ENCODE results near the gene SLC27A5. TPM values are rescaled to one million over a fixed set of nuclear protein-coding genes. Genes with fewer than 3 reads are reported as not detected.
"Not testable (repeated sequence)": the region's sequence is repeated elsewhere in the genome, so short reads cannot be mapped to it uniquely, and the experiment has no call there.

The SLC27A5 gene
- total RNA-seq, 5 donors from 2014 or later (not counting 1 experiment from before 2014, with no cell fraction given) = 8.4 to 18.3 (median 14.6) TPM

DNA sequence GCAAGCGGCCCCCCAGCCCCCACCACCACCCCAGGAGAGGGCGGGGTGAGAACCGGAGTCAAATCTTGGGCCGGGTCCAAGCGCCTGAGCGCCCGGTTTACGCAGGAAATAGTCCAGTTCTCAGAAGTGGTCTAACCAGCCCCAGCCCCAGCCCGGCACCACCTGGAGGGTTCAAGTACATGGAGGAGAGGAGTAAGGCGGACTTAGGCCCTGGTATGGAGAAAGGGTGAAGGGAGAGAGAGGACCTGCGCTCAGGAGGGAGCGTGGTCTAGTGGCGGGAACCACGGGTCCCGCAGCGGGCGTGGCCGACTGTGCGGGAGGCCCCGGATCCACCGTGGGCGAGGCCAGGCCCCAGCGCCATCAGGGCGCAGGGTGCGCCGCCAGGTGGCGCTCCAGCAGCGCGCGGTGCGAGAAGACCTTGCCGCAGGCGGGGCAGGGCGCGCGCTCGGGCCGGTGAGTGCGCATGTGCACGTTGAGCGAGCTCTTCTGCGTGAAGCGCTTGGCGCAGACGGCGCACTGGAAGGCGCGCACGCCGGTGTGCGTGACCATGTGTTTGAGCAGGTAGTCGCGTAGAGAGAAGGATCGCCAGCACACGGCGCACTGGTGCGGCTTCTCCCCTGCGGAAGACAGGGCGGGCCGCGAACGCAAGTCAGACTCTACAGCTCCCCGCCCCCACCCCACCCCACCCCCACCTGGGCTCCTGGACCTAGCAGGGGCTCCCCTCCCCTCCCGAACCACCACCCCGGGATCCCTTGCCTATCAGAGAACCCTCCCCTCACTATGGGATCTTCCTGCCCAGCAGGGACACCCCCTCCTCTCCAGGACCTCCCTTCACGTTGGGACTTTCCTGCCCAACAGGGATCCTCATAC is 2.1 kb upstream of the SLC27A5 start:
- H3K9me3 Mint-ChIP-seq = no peaks in the 10 kb centered on the region
- peak; percentile 86 to 94 (median 90) for ATAC-seq (replicated peaks in 1 of 4)
- no peaks in the 10 kb centered on the region for H3K27me3 Mint-ChIP-seq
- CTCF ChIA-PET = interaction anchor here (0.6 to 1.6 kb wide), 12 partner anchors 13 to 151 kb away, joined by 3 to 8 read pairs (median 4); partner anchors contain the start of genes TRIM28 (in 1 of the 2), ZNF132 (in 1 of the 2) and ZNF497 (in 1 of the 2)
- POLR2A ChIA-PET = no interaction called here
- H3K4me1 Mint-ChIP-seq = peaks cover 27 to 40% (median 34%) of the 10 kb centered on the region in 3 donors
- peaks cover 0 to 16% of the 10 kb centered on the region in 2 donors for H3K36me3 ChIP-seq (ENCODE audit: control insufficient read depth in 2 of 2, extremely low read depth in 1 of 2, insufficient read depth in 1 of 2, low read length in 1 of 2)
- 8% methylated on average over 50 of the region's 66 CpGs for WGBS (ENCODE audit: insufficient coverage)
- H3K36me3 Mint-ChIP-seq = peaks cover 8% of the 10 kb centered on the region
- H3K4me3 ChIP-seq (ENCODE audit: control insufficient read depth in 1 of 2, extremely low read depth in 1 of 2, low read length in 1 of 2) = peak overlapping the region; percentile 34 to 58
- H3K27me3 ChIP-seq (replicated peaks in 1 of 2; ENCODE audit: control insufficient read depth in 2 of 2, extremely low read depth in 1 of 2, insufficient read depth in 2 of 2, low read length in 1 of 2) = no peaks in the 10 kb centered on the region
- peaks cover 15 to 43% of the 10 kb centered on the region in 2 experiments for H3K4me1 ChIP-seq (ENCODE audit: control insufficient read depth in 1 of 2, extremely low read depth in 1 of 2, insufficient read depth in 2 of 2, low read length in 2 of 2)
- H3K27ac Mint-ChIP-seq = peak overlapping the region; percentile 74 to 79
- no peaks in the 10 kb centered on the region for H3K9me3 ChIP-seq
- H3K27ac ChIP-seq (ENCODE audit: low read length) = peak overlapping the region; percentile 70
- DNase-seq = peak; percentile 86 to 98 (median 94)
- peak overlapping the region; percentile 70 to 80 (median 73) for H3K4me3 Mint-ChIP-seq

- Histone ChIP-seq H3K4me3 (ENCODE audit: control insufficient read depth in 1 of 2, extremely low read depth in 1 of 2, low read length in 1 of 2) (no peak overlapping the region), H3K27ac (ENCODE audit: low read length) (peak overlapping the region; percentile 70), H3K4me1 (ENCODE audit: control insufficient read depth in 1 of 2, extremely low read depth in 1 of 2, insufficient read depth in 2 of 2, low read length in 2 of 2) (peaks cover 9 to 37% of the 10 kb centered on the region in 2 experiments), H3K36me3 (ENCODE audit: control insufficient read depth in 2 of 2, extremely low read depth in 1 of 2, insufficient read depth in 1 of 2, low read length in 1 of 2) (peaks cover 0 to 16% of the 10 kb centered on the region in 2 donors), H3K9me3 (no peaks in the 10 kb centered on the region), H3K27me3 (replicated peaks in 1 of 2; ENCODE audit: control insufficient read depth in 2 of 2, extremely low read depth in 1 of 2, insufficient read depth in 2 of 2, low read length in 1 of 2) (no peaks in the 10 kb centered on the region)
- Mint-ChIP-seq H3K4me1 (peaks cover 20 to 33% (median 28%) of the 10 kb centered on the region in 3 donors), H3K27me3 (no peaks in the 10 kb centered on the region), H3K9me3 (no peaks in the 10 kb centered on the region), H3K36me3 (peaks cover 8% of the 10 kb centered on the region), H3K4me3 (peak overlapping the region in 2 of 3 donors; percentile 60 to 73), H3K27ac (no peak overlapping the region)
- DNase-seq (no peak), ATAC-seq (replicated peaks in 1 of 4) (peak in 2 of 4 experiments; percentile 3 to 6)
- ChIA-PET POLR2A (no interaction called here), CTCF (interaction anchor here (0.6 to 1.6 kb wide), 7 partner anchors 14 to 151 kb away, joined by 3 to 8 read pairs (median 4); partner anchors contain the start of genes TRIM28 (in 1 of the 2), ZNF132 (in 1 of the 2) and ZNF497 (in 1 of the 2))
- WGBS (ENCODE audit: insufficient coverage) = 88% methylated on average over 4 of the region's 10 CpGs
Measured at GRCh38 chr19:58513213-58513693, 1.5 kb upstream of the SLC27A5 start.

- Histone ChIP-seq H3K4me3 (ENCODE audit: control insufficient read depth in 1 of 2, extremely low read depth in 1 of 2, low read length in 1 of 2) (no peak overlapping the region), H3K9me3 (no peaks in the 10 kb centered on the region), H3K36me3 (ENCODE audit: control insufficient read depth in 2 of 2, extremely low read depth in 1 of 2, insufficient read depth in 1 of 2, low read length in 1 of 2) (no peaks in the 10 kb centered on the region), H3K4me1 (ENCODE audit: control insufficient read depth in 1 of 2, extremely low read depth in 1 of 2, insufficient read depth in 2 of 2, low read length in 2 of 2) (peaks cover 6 to 18% of the 10 kb centered on the region in 2 experiments), H3K27me3 (replicated peaks in 1 of 2; ENCODE audit: control insufficient read depth in 2 of 2, extremely low read depth in 1 of 2, insufficient read depth in 2 of 2, low read length in 1 of 2) (no peaks in the 10 kb centered on the region), H3K27ac (ENCODE audit: low read length) (no peak overlapping the region)
- peaks cover 0 to 13% (median 3%) of the 10 kb centered on the region in 3 donors for H3K9me3 Mint-ChIP-seq
- WGBS (ENCODE audit: insufficient coverage) = 100% methylated on average over 1 of the region's 8 CpGs
- H3K4me3 Mint-ChIP-seq = no peak overlapping the region
- POLR2A ChIA-PET = no interaction called here
- DNase-seq (no peak), ATAC-seq (replicated peaks in 1 of 4) (no peak)
- peaks cover 10 to 14% (median 11%) of the 10 kb centered on the region in 3 donors for H3K4me1 Mint-ChIP-seq
- CTCF ChIA-PET = no interaction called here
- no peak overlapping the region for H3K27ac Mint-ChIP-seq
- peaks cover 5% of the 10 kb centered on the region for H3K36me3 Mint-ChIP-seq
- no peaks in the 10 kb centered on the region for H3K27me3 Mint-ChIP-seq
Measured at GRCh38 chr19:58510084-58510862, 1.5 kb downstream of the SLC27A5 start.

GRCh38 chr19:58509731-58510083 is 2.1 kb downstream of the SLC27A5 start:
- ATAC-seq (replicated peaks in 1 of 4) (no peak), DNase-seq (no peak)
- Mint-ChIP-seq H3K9me3 (peaks cover 0 to 13% (median 3%) of the 10 kb centered on the region in 3 donors), H3K27me3 (no peaks in the 10 kb centered on the region), H3K27ac (no peak overlapping the region), H3K4me3 (no peak overlapping the region), H3K36me3 (peaks cover 5% of the 10 kb centered on the region), H3K4me1 (peaks cover 7 to 11% (median 9%) of the 10 kb centered on the region in 3 donors)
- H3K36me3 ChIP-seq (ENCODE audit: control insufficient read depth in 2 of 2, extremely low read depth in 1 of 2, insufficient read depth in 1 of 2, low read length in 1 of 2) = no peaks in the 10 kb centered on the region
- no peak overlapping the region for H3K4me3 ChIP-seq (ENCODE audit: control insufficient read depth in 1 of 2, extremely low read depth in 1 of 2, low read length in 1 of 2)
- 92% methylated on average over 11 of the region's 11 CpGs for WGBS (ENCODE audit: insufficient coverage)
- CTCF ChIA-PET = no interaction called here
- peaks cover 6 to 15% of the 10 kb centered on the region in 2 experiments for H3K4me1 ChIP-seq (ENCODE audit: control insufficient read depth in 1 of 2, extremely low read depth in 1 of 2, insufficient read depth in 2 of 2, low read length in 2 of 2)
- no peaks in the 10 kb centered on the region for H3K27me3 ChIP-seq (replicated peaks in 1 of 2; ENCODE audit: control insufficient read depth in 2 of 2, extremely low read depth in 1 of 2, insufficient read depth in 2 of 2, low read length in 1 of 2)
- POLR2A ChIA-PET = no interaction called here
- no peak overlapping the region for H3K27ac ChIP-seq (ENCODE audit: low read length)
- no peaks in the 10 kb centered on the region for H3K9me3 ChIP-seq

GRCh38 chr19:58507602-58508223 is 4.1 kb downstream of the SLC27A5 start:
- H3K9me3 ChIP-seq; H3K4me3 Mint-ChIP-seq; H3K4me1 ChIP-seq (ENCODE audit: control insufficient read depth in 1 of 2, extremely low read depth in 1 of 2, insufficient read depth in 2 of 2, low read length in 2 of 2); H3K36me3 Mint-ChIP-seq; H3K36me3 ChIP-seq (ENCODE audit: control insufficient read depth in 2 of 2, extremely low read depth in 1 of 2, insufficient read depth in 1 of 2, low read length in 1 of 2); POLR2A ChIA-PET; DNase-seq; H3K27ac ChIP-seq (ENCODE audit: low read length); H3K4me1 Mint-ChIP-seq; H3K27ac Mint-ChIP-seq; H3K27me3 ChIP-seq (replicated peaks in 1 of 2; ENCODE audit: control insufficient read depth in 2 of 2, extremely low read depth in 1 of 2, insufficient read depth in 2 of 2, low read length in 1 of 2); H3K4me3 ChIP-seq (ENCODE audit: control insufficient read depth in 1 of 2, extremely low read depth in 1 of 2, low read length in 1 of 2); ATAC-seq (replicated peaks in 1 of 4); H3K27me3 Mint-ChIP-seq: not testable (repeated sequence)
- peaks cover 0 to 13% (median 3%) of the 10 kb centered on the region in 3 donors for H3K9me3 Mint-ChIP-seq
- CTCF ChIA-PET = interaction anchor here in 1 of 2 donors (0.6 kb wide), 1 partner anchor 46 kb away, joined by 4 read pairs; no protein-coding TSS in a partner anchor
- 87% methylated on average over 3 of the region's 8 CpGs for WGBS (ENCODE audit: insufficient coverage)

Measured in T-cell (primary cell).